HCT116 (cell line): ENCODE results near the gene C6orf132.

Source experiments
- CEBPB ChIP-seq: IDR thresholded peaks from 2 replicates; pipeline ENCODE4 v1.6.1; 2012; ENCODE audit warnings: low read depth
- CTCF ChIP-seq, 3 experiments: fragments of 200-600 bp in 1 of 3; sonication (generic) in 1 of 3; IDR thresholded peaks in 2 of 3; conservative IDR thresholded peaks in 1 of 3; 2 replicates each; pipeline ENCODE4 v1.5.1; 2012 to 2017; ENCODE audit warnings: low read depth in 2 of 3, low read length in 2 of 3, antibody characterized with exemption in 1 of 3, borderline replicate concordance in 1 of 3, control low read depth in 1 of 3, mild to moderate bottlenecking in 1 of 3, mixed read lengths in 1 of 3, mixed run types in 1 of 3, moderate library complexity in 1 of 3; ENCODE audit not compliant: insufficient read depth in 1 of 3
- POLR2AphosphoS5 ChIP-seq: IDR thresholded peaks from 2 replicates; pipeline ENCODE4 v1.6.1; 2011; ENCODE audit warnings: mild to moderate bottlenecking, low read depth, low read length, moderate library complexity

- TF ChIP-seq POLR2AphosphoS5, result no peak
- no peak for TF ChIP-seq CEBPB
- no peak for TF ChIP-seq CTCF (IDR thresholded peaks at IDR 0.05 in 2 of 3, conservative IDR thresholded peaks at IDR 0.05 in 1 of 3; ENCODE audit: borderline replicate concordance in 1 of 3, insufficient read depth in 1 of 3, low read depth in 2 of 3, low read length in 2 of 3)
Measured at GRCh38 chr6:42177514-42178364, 35.3 kb upstream of the C6orf132 start.
